GM23338 (cell line): ENCODE measurements around the gene PRDM8. TPM values are rescaled to one million over a fixed set of nuclear protein-coding genes. Genes with fewer than 3 reads are reported as not detected.

ENCODE experiments used
- ATAC-seq: fragments of 200-7000 bp; cut with Tn5 transposase; 3 replicates; pipeline ENCODE4 v1.9.1; 2020
- DNase-seq: peaks from one replicate; pipeline ENCODE4 v3.0.0-alpha.2; 2015; ENCODE audit warnings: low spot score
- H2AFZ ChIP-seq: fragments of 200-600 bp; sonication (generic); 2 replicates; pipeline ENCODE4 v1.8.0; 2016; ENCODE audit warnings: antibody characterized with exemption, mild to moderate bottlenecking, moderate library complexity
- H3F3A ChIP-seq: fragments of 200-600 bp; sonication (generic); replicated peaks from 2 replicates; pipeline ENCODE4 v1.8.0; 2017; ENCODE audit warnings: antibody characterized with exemption, mixed run types, low read depth
- H3K27ac ChIP-seq: fragments of 200-600 bp; sonication (generic); 2 replicates; pipeline ENCODE4 v1.6.1; 2016; ENCODE audit warnings: low read depth
- H3K27me3 ChIP-seq: fragments of 200-600 bp; sonication (generic); 2 replicates; pipeline ENCODE4 v1.8.0; 2016; ENCODE audit warnings: mild to moderate bottlenecking, mixed run types, moderate library complexity; ENCODE audit not compliant: insufficient read depth
- H3K36me3 ChIP-seq: fragments of 200-600 bp; sonication (generic); 2 replicates; pipeline ENCODE4 v1.8.0; 2016; ENCODE audit warnings: mild to moderate bottlenecking; ENCODE audit not compliant: insufficient read depth
- H3K4me1 ChIP-seq: fragments of 200-600 bp; sonication (generic); 2 replicates; pipeline ENCODE4 v1.8.0; 2016; ENCODE audit warnings: mild to moderate bottlenecking, moderate library complexity; ENCODE audit not compliant: insufficient read depth
- H3K4me2 ChIP-seq: fragments of 200-600 bp; sonication (generic); 2 replicates; pipeline ENCODE4 v1.7.1; 2017; ENCODE audit warnings: mixed run types
- H3K4me3 ChIP-seq: fragments of 200-600 bp; sonication (generic); 2 replicates; pipeline ENCODE4 v1.6.1; 2016; ENCODE audit warnings: mixed run types
- H3K79me2 ChIP-seq: fragments of 200-600 bp; sonication (generic); replicated peaks from 2 replicates; pipeline ENCODE4 v1.8.0; 2017; ENCODE audit warnings: mild to moderate bottlenecking; ENCODE audit not compliant: insufficient read depth
- H3K9me2 ChIP-seq: fragments of 200-600 bp; sonication (generic); 2 replicates; pipeline ENCODE4 v1.8.0; 2017; ENCODE audit not compliant: insufficient read depth
- H4K20me1 ChIP-seq: fragments of 200-600 bp; sonication (generic); replicated peaks from 2 replicates; pipeline ENCODE4 v1.8.0; 2017; ENCODE audit warnings: mild to moderate bottlenecking; ENCODE audit not compliant: insufficient read depth
- H3K27ac Mint-ChIP-seq: 2 replicates; pipeline ENCODE4 v1.8.0; 2020; ENCODE audit warnings: inconsistent platforms, mild to moderate bottlenecking, moderate library complexity, mixed read lengths
- H3K27me3 Mint-ChIP-seq: 3 replicates; pipeline ENCODE4 v1.8.0; 2022; ENCODE audit warnings: low read depth, mild to moderate bottlenecking, moderate library complexity, mixed read lengths, inconsistent platforms; ENCODE audit not compliant: insufficient read depth, poor library complexity
- H3K36me3 Mint-ChIP-seq: 3 replicates; pipeline ENCODE4 v1.8.0; 2021; ENCODE audit warnings: low read depth, mild to moderate bottlenecking, inconsistent platforms, moderate library complexity, mixed read lengths
- H3K4me1 Mint-ChIP-seq: 3 replicates; pipeline ENCODE4 v1.8.0; 2020; ENCODE audit warnings: mild to moderate bottlenecking, inconsistent platforms, mixed read lengths
- H3K4me3 Mint-ChIP-seq: 3 replicates; pipeline ENCODE4 v1.8.0; 2021; ENCODE audit warnings: moderate library complexity, mild to moderate bottlenecking, inconsistent platforms, mixed read lengths
- H3K9me3 Mint-ChIP-seq: 3 replicates; pipeline ENCODE4 v1.8.0; 2020; ENCODE audit warnings: moderate library complexity, mild to moderate bottlenecking, inconsistent platforms, mixed read lengths
- EZH2 ChIP-seq: fragments of 200-600 bp; sonication (generic); IDR thresholded peaks from one replicate; pipeline ENCODE4 v1.8.0; 2017; ENCODE audit warnings: antibody characterized with exemption, mild to moderate bottlenecking, low read depth; ENCODE audit not compliant: unreplicated experiment
- EZH2phosphoT487 ChIP-seq: fragments of 200-600 bp; sonication (generic); IDR thresholded peaks from one replicate; pipeline ENCODE4 v1.8.1; 2018; ENCODE audit warnings: antibody characterized with exemption; ENCODE audit not compliant: unreplicated experiment
- JUNB ChIP-seq: IDR thresholded peaks from one replicate; pipeline ENCODE4 v1.6.1; 2016; ENCODE audit warnings: antibody characterized with exemption; ENCODE audit not compliant: unreplicated experiment
- POLR2AphosphoS5 ChIP-seq: IDR thresholded peaks from 2 replicates; pipeline ENCODE4 v1.6.1; 2016; ENCODE audit warnings: antibody characterized with exemption, low read depth
- STAT1 ChIP-seq: IDR thresholded peaks from one replicate; pipeline ENCODE4 v1.6.1; 2016; ENCODE audit warnings: antibody characterized with exemption; ENCODE audit not compliant: unreplicated experiment
- ZNF114 ChIP-seq: fragments of 250-450 bp; sonication (Bioruptor Pico); IDR thresholded peaks from 2 replicates; pipeline ENCODE4 v1.5.0; 2020; ENCODE audit warnings: mild to moderate bottlenecking, moderate library complexity
- polyA plus RNA-seq: library from polyadenylated mRNA; unstranded; fragments of >200 nt; fragmentation: Nextera tagmentation; extraction: Ambion mirVana; gene quantifications from 2 replicates; pipeline ENCODE4 v1.2.1, GENCODE V29; 2016
- total RNA-seq: library from RNA; depleted of rRNA; stranded (reverse); fragments of >200 nt; shearing (Covaris generic); gene quantifications from 2 replicates; pipeline ENCODE4 v1.2.3, GENCODE V29; 2014
- TF ChIP-seq, protein P1 (sequence below), 2 experiments: fragments of 200-600 bp in 1 of 2; sonication (generic) in 1 of 2; conservative IDR thresholded peaks; 2 replicates each; pipeline versions ENCODE4 v1.5.1 to v1.6.1; 2016 to 2017; ENCODE audit warnings: antibody characterized with exemption in 2 of 2, low read depth in 2 of 2, mild to moderate bottlenecking in 2 of 2, moderate library complexity in 1 of 2
- TF ChIP-seq, protein P2 (sequence below): IDR thresholded peaks from one replicate; pipeline ENCODE4 v1.6.1; 2018; ENCODE audit warnings: antibody characterized with exemption; ENCODE audit not compliant: unreplicated experiment
- TF ChIP-seq, protein P3 (sequence below): IDR thresholded peaks from 2 replicates; pipeline ENCODE4 v1.6.1; 2016; ENCODE audit warnings: antibody characterized with exemption

PRDM8 gene
- total and polyA plus RNA-seq, 2 experiments from 2014 or later: 0.16 TPM; not detected in 1

DNA sequence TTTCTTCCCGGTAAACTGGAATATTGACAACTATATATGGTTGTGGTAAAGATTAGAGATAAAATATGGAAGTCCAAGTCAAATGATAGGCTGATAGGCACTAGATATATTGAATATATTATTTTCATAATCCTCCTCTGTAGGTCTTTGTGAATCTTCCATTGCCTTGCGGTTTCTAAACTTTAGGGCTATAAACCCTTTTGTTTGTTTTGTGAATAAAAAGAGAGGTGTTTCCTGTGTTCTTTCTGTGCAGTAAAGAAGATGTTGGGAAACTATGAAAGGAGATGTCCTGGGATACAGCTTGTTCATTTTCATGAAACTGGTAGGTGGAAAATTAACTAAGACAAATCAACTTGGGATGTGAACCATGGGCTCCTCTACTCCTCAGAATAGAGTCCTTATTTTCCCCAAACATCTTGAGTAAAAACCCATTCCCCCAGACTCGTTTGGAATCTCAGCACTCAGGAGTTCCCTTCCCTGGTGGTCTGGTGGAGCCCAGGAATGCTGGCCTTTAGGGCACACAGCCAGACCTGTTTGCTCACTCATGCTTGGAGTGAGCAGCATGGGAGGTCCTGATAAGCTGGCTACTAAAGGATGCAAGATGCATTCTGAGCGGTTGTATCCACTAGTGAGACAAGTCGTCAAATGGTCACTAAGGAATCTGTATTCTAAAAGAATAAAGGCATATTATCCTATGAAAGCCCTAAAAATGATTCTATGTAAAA lies 22.2 kb downstream of the PRDM8 start:
- TF ChIP-seq, protein P1, sequence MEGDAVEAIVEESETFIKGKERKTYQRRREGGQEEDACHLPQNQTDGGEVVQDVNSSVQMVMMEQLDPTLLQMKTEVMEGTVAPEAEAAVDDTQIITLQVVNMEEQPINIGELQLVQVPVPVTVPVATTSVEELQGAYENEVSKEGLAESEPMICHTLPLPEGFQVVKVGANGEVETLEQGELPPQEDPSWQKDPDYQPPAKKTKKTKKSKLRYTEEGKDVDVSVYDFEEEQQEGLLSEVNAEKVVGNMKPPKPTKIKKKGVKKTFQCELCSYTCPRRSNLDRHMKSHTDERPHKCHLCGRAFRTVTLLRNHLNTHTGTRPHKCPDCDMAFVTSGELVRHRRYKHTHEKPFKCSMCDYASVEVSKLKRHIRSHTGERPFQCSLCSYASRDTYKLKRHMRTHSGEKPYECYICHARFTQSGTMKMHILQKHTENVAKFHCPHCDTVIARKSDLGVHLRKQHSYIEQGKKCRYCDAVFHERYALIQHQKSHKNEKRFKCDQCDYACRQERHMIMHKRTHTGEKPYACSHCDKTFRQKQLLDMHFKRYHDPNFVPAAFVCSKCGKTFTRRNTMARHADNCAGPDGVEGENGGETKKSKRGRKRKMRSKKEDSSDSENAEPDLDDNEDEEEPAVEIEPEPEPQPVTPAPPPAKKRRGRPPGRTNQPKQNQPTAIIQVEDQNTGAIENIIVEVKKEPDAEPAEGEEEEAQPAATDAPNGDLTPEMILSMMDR (conservative IDR thresholded peaks at IDR 0.05; ENCODE audit: low read depth in 2 of 2): no peak
- TF ChIP-seq, protein P2, sequence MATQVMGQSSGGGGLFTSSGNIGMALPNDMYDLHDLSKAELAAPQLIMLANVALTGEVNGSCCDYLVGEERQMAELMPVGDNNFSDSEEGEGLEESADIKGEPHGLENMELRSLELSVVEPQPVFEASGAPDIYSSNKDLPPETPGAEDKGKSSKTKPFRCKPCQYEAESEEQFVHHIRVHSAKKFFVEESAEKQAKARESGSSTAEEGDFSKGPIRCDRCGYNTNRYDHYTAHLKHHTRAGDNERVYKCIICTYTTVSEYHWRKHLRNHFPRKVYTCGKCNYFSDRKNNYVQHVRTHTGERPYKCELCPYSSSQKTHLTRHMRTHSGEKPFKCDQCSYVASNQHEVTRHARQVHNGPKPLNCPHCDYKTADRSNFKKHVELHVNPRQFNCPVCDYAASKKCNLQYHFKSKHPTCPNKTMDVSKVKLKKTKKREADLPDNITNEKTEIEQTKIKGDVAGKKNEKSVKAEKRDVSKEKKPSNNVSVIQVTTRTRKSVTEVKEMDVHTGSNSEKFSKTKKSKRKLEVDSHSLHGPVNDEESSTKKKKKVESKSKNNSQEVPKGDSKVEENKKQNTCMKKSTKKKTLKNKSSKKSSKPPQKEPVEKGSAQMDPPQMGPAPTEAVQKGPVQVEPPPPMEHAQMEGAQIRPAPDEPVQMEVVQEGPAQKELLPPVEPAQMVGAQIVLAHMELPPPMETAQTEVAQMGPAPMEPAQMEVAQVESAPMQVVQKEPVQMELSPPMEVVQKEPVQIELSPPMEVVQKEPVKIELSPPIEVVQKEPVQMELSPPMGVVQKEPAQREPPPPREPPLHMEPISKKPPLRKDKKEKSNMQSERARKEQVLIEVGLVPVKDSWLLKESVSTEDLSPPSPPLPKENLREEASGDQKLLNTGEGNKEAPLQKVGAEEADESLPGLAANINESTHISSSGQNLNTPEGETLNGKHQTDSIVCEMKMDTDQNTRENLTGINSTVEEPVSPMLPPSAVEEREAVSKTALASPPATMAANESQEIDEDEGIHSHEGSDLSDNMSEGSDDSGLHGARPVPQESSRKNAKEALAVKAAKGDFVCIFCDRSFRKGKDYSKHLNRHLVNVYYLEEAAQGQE: no peak
- TF ChIP-seq, protein P3, sequence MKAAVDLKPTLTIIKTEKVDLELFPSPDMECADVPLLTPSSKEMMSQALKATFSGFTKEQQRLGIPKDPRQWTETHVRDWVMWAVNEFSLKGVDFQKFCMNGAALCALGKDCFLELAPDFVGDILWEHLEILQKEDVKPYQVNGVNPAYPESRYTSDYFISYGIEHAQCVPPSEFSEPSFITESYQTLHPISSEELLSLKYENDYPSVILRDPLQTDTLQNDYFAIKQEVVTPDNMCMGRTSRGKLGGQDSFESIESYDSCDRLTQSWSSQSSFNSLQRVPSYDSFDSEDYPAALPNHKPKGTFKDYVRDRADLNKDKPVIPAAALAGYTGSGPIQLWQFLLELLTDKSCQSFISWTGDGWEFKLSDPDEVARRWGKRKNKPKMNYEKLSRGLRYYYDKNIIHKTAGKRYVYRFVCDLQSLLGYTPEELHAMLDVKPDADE: no peak
- TF ChIP-seq STAT1: no peak
- no peak for TF ChIP-seq POLR2AphosphoS5
- TF ChIP-seq EZH2: no peak
- TF ChIP-seq ZNF114 (CRISPR knock-in tag): no peak
- no peak for TF ChIP-seq JUNB
- H3K4me3 ChIP-seq: no peak overlapping the region
- H3K4me1 ChIP-seq: no peaks in the 10 kb centered on the region
- Mint-ChIP-seq H3K4me1 (no peaks in the 10 kb centered on the region; the same call in 2 of the 3 replicates), H3K9me3 (no peaks in the 10 kb centered on the region), H3K4me3 (no peak overlapping the region), H3K27me3 (no peaks in the 10 kb centered on the region), H3K27ac (no peak overlapping the region), H3K36me3 (no peaks in the 10 kb centered on the region)
- no peaks in the 10 kb centered on the region for H4K20me1 ChIP-seq
- H3K27me3 ChIP-seq: peaks cover 7% of the 10 kb centered on the region
- no peaks in the 10 kb centered on the region for H3K79me2 ChIP-seq
- no peaks in the 10 kb centered on the region for H3K36me3 ChIP-seq
- no peaks in the 10 kb centered on the region for H3F3A ChIP-seq
- no peak overlapping the region for H3K27ac ChIP-seq
- no peak overlapping the region for H3K4me2 ChIP-seq
- H2AFZ ChIP-seq: no peak overlapping the region
- ATAC-seq (peak; percentile 81), DNase-seq (peak; percentile 50)
- H3K9me2 ChIP-seq: no peaks in the 10 kb centered on the region

DNA sequence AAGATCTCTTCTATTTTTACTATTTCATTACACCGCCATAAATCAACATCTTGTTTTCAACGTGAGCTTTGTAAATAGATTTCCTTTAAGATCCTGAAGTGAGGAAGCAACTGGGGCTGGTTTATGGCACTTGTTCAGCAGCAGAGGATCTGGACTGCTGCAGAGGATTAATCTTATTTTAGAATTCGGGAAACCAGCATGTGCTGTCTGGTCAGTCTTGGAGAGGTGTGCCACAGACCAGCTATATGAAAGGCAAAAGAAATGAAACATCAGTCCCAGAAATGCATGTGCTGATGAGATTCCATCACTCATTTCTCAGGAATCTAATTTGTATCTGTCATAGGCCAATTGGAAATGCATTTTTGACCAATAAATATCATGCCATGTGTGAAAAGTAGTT lies 23.4 kb downstream of the PRDM8 start:
- no peaks in the 10 kb centered on the region for H3K79me2 ChIP-seq
- ATAC-seq (no peak), DNase-seq (no peak)
- H4K20me1 ChIP-seq: no peaks in the 10 kb centered on the region
- H2AFZ ChIP-seq: no peak overlapping the region
- no peaks in the 10 kb centered on the region for H3K9me2 ChIP-seq
- no peak overlapping the region for H3K4me2 ChIP-seq
- H3K4me1 Mint-ChIP-seq: no peaks in the 10 kb centered on the region; the same call in 2 of the 3 replicates
- H3K36me3 Mint-ChIP-seq: no peaks in the 10 kb centered on the region
- no peaks in the 10 kb centered on the region for H3K36me3 ChIP-seq
- no peaks in the 10 kb centered on the region for H3F3A ChIP-seq
- H3K27ac ChIP-seq: no peak overlapping the region
- no peak overlapping the region for H3K4me3 Mint-ChIP-seq
- 0 out of 2 replicates have a peak, but pooled peaks cover 3% of the 10 kb centered on the region for H3K27me3 ChIP-seq
- no peaks in the 10 kb centered on the region for H3K4me1 ChIP-seq
- H3K27me3 Mint-ChIP-seq: no peaks in the 10 kb centered on the region
- no peak overlapping the region for H3K27ac Mint-ChIP-seq
- H3K4me3 ChIP-seq: no peak overlapping the region
- no peaks in the 10 kb centered on the region for H3K9me3 Mint-ChIP-seq
- TF ChIP-seq, protein P3: no peak
- TF ChIP-seq, protein P2: no peak
- TF ChIP-seq ZNF114 (CRISPR knock-in tag) (no peak), EZH2 (no peak), EZH2phosphoT487 (no peak)
